Immature natural killer cell (primary cell): Measurements from ENCODE around the gene LRRN2. TPM values are rescaled to one million over a fixed set of nuclear protein-coding genes. Genes with fewer than 3 reads are reported as not detected.
A peak's percentile ranks its signal among the peaks of the same experiment; 100 is the strongest.

Experiments used
- DNase-seq, 3 donors: peaks; one replicate each; pipeline ENCODE4 v3.0.0; 2022; ENCODE audit warnings: mixed read lengths in 1 of 3
- H3K27ac Mint-ChIP-seq, 6 donors: one replicate each; pipeline ENCODE4 v1.8.0; 2020; ENCODE audit warnings: mixed read lengths in 6 of 6, mild to moderate bottlenecking in 5 of 6, inconsistent platforms in 4 of 6, moderate library complexity in 3 of 6
- H3K27me3 Mint-ChIP-seq, 3 donors: one replicate each; pipeline ENCODE4 v1.8.0; 2020 to 2021; ENCODE audit warnings: low read depth in 3 of 3, mild to moderate bottlenecking in 3 of 3, mixed read lengths in 3 of 3, moderate library complexity in 3 of 3, inconsistent platforms in 1 of 3
- H3K36me3 Mint-ChIP-seq, 3 donors: one replicate each; pipeline ENCODE4 v1.8.0; 2020; ENCODE audit warnings: mixed read lengths in 3 of 3, inconsistent platforms in 2 of 3, mild to moderate bottlenecking in 2 of 3
- H3K4me1 Mint-ChIP-seq, 2 donors: one replicate each; pipeline ENCODE4 v1.8.0; 2020; ENCODE audit warnings: inconsistent platforms in 2 of 2, mild to moderate bottlenecking in 2 of 2, mixed read lengths in 2 of 2, moderate library complexity in 1 of 2
- H3K4me3 Mint-ChIP-seq, 5 donors: one replicate each; pipeline ENCODE4 v1.8.0; 2020; ENCODE audit warnings: mild to moderate bottlenecking in 5 of 5, mixed read lengths in 5 of 5, inconsistent platforms in 3 of 5, moderate library complexity in 3 of 5
- H3K9me3 Mint-ChIP-seq, 6 donors: one replicate each; pipeline ENCODE4 v1.8.0; 2020; ENCODE audit warnings: mild to moderate bottlenecking in 6 of 6, mixed read lengths in 6 of 6, inconsistent platforms in 4 of 6, moderate library complexity in 3 of 6
- polyA plus RNA-seq, 3 donors: library from polyadenylated mRNA; unstranded; fragments of 300-500 nt; fragmentation: Illumina TruSeq; gene quantifications; one replicate each; pipeline ENCODE4 v1.2.3, GENCODE V29; 2021

Gene LRRN2
- polyA plus RNA-seq, 3 donors from 2014 or later = not detected

DNA sequence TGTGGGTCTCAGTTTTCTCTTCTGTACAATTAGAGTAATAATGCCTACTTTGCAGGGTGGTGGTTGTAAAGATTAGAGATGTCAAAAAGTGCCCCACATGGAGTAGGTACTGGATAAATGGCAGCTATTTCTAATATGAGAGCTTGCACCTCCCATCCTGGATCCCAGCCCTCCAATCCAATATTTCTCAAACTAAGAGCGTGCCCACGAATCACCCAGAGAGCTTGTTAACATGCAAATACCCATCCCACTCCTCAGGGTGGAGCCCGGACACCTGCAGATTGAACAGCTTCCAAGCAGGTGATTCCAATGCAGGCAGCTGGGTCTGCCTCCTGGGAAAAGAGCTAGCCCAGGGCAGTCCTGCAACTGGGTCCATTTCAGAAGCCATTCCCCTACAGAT, 33.0 kb downstream of the LRRN2 start:
- H3K4me1 Mint-ChIP-seq = no peaks in the 10 kb centered on the region
- no peaks in the 10 kb centered on the region for H3K9me3 Mint-ChIP-seq
- no peak overlapping the region for H3K4me3 Mint-ChIP-seq
- no peak for DNase-seq
- H3K27me3 Mint-ChIP-seq = peaks cover 2 to 5% (median 4%) of the 10 kb centered on the region in 3 donors
- no peak overlapping the region for H3K27ac Mint-ChIP-seq
- H3K36me3 Mint-ChIP-seq = no peaks in the 10 kb centered on the region

DNA sequence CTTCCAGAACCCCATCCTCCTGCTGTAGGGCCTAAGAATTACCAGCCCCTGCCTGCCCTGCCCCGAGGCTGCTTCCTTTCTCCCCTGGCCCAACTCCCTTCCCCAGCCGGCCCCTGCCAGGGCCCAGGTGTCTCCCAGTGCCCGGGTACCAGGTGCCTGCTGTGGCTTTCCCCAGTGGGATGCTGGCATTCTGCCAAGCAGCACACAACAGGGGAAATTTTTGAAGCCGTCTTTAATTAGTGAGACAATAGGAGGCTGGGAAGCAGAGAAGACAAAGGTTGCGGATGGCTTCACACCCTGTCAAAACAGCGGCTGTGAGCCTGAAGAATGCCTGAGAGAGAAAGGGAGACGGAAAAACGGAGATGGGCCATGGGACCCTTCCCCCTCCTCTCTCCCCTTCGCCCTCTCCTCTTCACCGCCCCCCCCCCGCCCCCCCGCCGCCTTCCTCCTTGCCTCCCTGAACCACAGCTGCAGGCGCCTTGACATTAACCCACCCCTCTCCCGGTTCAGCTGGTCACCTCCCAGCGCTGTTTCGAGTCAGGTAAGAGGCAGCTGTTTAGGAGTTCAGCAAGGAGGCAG, 33.6 kb downstream of the LRRN2 start:
- H3K36me3 Mint-ChIP-seq = no peaks in the 10 kb centered on the region
- H3K27ac Mint-ChIP-seq = no peak overlapping the region
- DNase-seq = no peak

DNA sequence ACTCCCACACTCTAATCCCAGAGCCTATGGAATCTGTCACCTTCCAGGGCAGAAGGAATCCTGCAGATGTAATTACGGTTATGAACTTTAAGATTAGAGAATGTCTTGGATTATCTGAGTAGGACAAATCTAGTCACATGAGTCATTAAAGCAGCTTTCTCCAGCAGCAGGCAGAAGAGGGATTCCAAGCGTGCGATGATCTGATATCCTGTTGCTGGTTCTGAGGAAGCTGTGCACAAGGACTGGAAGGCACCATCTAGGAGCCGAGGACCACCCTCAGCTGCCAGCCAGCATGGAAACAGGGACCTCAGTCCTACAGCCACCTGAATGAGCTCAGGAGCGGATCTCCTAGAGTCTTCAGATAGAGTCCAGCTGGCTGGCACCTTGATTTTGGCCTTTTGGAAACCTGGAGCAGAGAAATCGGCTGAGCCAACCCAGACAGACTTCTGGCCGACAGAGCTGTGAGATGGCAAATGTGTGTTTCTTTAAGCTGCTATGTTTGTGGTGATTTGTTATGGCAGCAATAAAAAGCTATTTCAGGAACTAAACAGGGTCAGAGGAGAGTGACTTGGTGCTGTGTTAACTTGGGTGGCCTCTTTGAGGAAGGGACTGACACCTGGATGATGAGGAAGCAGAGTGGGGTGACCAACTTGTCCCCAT, 34.5 kb downstream of the LRRN2 start:
- Mint-ChIP-seq H3K27me3 (peaks cover 0 to 5% (median 2%) of the 10 kb centered on the region in 3 donors), H3K9me3 (no peaks in the 10 kb centered on the region), H3K4me3 (no peak overlapping the region), H3K27ac (no peak overlapping the region), H3K4me1 (peaks cover 0 to 4% of the 10 kb centered on the region in 2 donors), H3K36me3 (no peaks in the 10 kb centered on the region)
- DNase-seq = no peak

More for the DNA sequence above, 33.6 kb downstream of the LRRN2 start:
- H3K4me3 Mint-ChIP-seq = no peak overlapping the region
- H3K4me1 Mint-ChIP-seq = peaks cover 0 to 4% of the 10 kb centered on the region in 2 donors
- H3K27me3 Mint-ChIP-seq = peaks cover 0 to 5% (median 2%) of the 10 kb centered on the region in 3 donors
- H3K9me3 Mint-ChIP-seq = no peaks in the 10 kb centered on the region

DNA sequence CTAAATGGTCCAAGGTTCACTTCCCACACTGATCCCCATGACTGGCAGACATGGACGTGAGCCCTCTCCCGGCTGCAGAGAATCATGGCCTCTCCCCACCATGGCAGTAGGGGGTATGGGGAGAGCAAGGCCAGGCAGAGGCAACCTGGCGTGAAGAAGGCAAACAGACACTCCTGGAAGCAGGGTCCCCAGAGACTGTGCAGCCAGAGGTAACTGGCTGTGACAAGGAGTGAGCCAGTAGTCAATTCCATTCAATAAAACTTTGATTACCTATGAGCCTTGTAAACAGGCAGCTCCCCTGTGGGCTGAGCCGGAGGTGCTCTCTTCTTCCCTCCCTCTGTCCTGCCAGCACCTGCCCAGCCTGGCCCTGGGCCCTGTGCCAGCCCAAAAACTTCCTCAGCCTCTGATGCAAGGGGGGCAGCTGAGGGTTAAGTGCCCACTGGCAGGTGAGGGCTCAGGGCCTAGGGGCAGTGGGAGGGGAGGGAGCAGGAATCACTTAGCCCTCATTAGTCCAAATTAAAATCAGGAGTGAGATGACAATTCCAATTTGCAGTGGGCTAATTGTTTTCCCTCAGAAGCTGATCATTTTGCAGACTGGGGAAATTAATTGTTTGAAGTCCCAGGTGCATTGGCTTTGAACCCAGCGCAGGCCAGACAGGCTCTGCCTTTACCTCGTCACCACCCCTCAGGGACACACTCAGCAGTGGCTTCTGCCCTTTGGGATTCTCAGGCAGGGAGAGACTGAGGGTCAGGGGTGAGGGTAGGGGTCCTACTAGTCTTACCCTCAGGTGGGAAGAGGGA, 35.6 kb downstream of the LRRN2 start:
- no peaks in the 10 kb centered on the region for H3K9me3 Mint-ChIP-seq
- H3K27ac Mint-ChIP-seq = no peak overlapping the region
- H3K4me3 Mint-ChIP-seq = no peak overlapping the region
- peaks cover 0 to 5% (median 2%) of the 10 kb centered on the region in 3 donors for H3K27me3 Mint-ChIP-seq
- H3K4me1 Mint-ChIP-seq = peaks cover 0 to 4% of the 10 kb centered on the region in 2 donors
- DNase-seq = no peak
- H3K36me3 Mint-ChIP-seq = no peaks in the 10 kb centered on the region

DNA sequence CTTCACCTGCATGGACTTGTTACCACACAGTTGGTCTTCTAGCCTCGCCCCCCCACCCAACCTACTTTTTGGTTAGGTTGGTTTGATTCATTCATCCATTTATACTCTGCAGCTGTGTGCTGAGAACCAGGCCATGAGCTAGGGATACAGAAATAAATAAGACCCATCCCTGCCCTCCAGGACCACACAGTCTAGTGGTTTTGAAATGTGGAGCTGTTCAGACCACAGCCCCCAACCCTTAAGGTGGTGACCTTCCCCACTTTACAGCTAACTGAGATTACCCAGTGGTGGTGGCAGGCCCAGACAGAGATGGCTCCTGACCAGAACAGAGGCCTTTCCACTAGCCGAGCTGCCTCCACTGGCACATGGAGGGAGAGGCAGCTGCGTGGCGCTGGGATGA, 37.0 kb downstream of the LRRN2 start:
- H3K27me3 Mint-ChIP-seq = peaks cover 0 to 5% (median 2%) of the 10 kb centered on the region in 3 donors

DNA sequence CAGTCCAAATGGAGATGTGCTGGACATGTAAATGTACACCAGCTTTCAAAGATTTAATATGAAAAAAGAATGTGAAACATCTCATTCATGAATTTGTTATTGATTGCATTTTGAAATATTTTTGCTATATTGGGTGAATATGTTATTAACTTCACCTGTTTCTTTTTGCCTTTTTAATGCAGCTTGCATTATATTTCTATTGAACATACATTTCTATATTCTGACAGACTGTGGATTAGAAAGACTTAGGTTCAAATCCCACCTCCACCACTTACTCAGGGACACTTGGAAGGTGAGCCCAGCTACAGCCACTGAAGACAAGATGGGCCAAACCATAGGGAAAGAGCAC, 37.8 kb downstream of the LRRN2 start:
- DNase-seq = no peak
- no peak overlapping the region for H3K27ac Mint-ChIP-seq
- H3K4me1 Mint-ChIP-seq = peaks cover 0 to 4% of the 10 kb centered on the region in 2 donors
- H3K27me3 Mint-ChIP-seq = peaks cover 0 to 5% (median 2%) of the 10 kb centered on the region in 3 donors
- no peaks in the 10 kb centered on the region for H3K36me3 Mint-ChIP-seq
- H3K9me3 Mint-ChIP-seq = no peaks in the 10 kb centered on the region
- H3K4me3 Mint-ChIP-seq = no peak overlapping the region

More for the DNA sequence above, 37.0 kb downstream of the LRRN2 start:
- H3K4me1 Mint-ChIP-seq = peaks cover 0 to 4% of the 10 kb centered on the region in 2 donors
- no peak overlapping the region for H3K27ac Mint-ChIP-seq
- H3K4me3 Mint-ChIP-seq = no peak overlapping the region
- DNase-seq = no peak
- no peaks in the 10 kb centered on the region for H3K36me3 Mint-ChIP-seq
- no peaks in the 10 kb centered on the region for H3K9me3 Mint-ChIP-seq

DNA sequence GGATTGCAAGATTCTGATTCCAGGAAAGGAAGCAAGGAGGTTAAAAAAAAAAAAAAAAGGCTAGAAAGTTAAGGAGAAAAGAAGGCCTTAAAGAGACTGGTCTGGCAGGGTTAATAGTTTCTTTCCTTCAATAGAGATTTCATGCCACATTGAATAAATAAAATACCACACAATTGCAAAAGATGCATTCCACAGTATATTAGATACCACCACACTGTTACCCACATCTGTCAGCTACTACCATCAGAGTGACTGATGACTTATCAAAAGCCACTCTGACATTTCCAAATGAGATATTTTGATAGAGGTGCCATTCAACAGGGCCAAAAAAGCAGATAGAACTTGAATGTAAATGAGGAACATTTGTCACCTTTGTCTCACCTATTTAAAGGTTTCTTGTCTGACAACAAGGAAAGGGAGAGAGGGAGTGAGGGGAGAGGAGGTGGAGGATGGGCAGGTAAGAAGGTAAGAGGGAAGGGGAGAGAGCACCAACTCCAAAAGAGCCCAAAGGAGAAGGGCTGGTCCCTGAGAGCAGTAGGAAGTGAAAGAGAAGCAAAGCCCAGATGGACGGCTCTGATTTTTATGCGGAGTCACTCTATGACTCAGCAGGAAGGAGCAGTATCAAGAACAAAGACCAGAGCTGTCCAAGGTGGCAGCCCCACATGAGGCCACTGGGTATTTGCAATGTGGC, 38.3 kb downstream of the LRRN2 start:
- Mint-ChIP-seq H3K36me3 (no peaks in the 10 kb centered on the region), H3K4me3 (no peak overlapping the region), H3K9me3 (no peaks in the 10 kb centered on the region), H3K27me3 (peaks cover 0 to 5% (median 0%) of the 10 kb centered on the region in 3 donors), H3K27ac (peak overlapping the region in 1 of 6 donors; percentile 3), H3K4me1 (peaks cover 0 to 4% of the 10 kb centered on the region in 2 donors)
- DNase-seq = no peak

DNA sequence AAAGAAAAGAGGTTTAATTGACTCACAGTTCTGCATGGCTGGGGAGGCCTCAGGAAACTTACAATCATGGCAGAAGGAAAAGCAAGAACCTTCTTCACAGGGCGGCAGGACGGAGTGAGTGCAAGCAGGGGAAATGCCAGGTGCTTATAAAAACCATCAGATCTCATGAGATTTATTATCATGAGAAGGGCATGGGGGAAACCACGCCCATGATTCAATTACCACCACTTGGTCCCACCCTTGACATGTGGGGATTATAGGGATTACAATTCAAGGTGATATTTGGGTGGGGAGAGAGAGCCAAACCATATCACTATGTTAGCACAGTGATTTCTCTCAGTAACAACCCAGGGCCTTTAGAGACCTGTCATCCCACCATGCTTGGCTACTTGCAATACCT, 39.9 kb downstream of the LRRN2 start:
- Mint-ChIP-seq H3K4me3 (no peak overlapping the region), H3K9me3 (peaks cover 0 to under 1% (median 0%) of the 10 kb centered on the region in 6 donors), H3K27ac (no peak overlapping the region), H3K36me3 (no peaks in the 10 kb centered on the region), H3K27me3 (peaks cover 1 to 2% (median 2%) of the 10 kb centered on the region in 3 donors), H3K4me1 (peaks cover 0 to 4% of the 10 kb centered on the region in 2 donors)
- DNase-seq = no peak

DNA sequence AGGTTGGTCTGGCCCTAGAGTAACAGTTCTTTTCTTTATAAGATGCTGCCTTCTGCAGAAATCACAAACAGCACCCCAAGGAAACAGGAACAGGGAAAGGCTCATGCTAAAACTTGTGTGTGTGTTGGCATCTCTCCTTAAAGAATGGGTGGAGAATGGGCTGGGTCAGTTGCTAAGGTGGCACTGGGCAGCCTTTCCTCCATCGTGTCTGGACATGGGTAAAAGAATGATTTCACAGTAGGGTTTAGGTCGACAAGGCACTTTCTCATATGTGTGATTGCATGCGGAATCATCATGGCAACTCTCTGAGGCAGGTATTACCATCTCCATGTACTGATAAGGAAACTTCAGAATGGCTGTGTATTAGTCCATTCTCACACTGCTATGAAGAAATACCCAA, 40.3 kb downstream of the LRRN2 start:
- H3K27me3 Mint-ChIP-seq = peaks cover 1 to 4% (median 2%) of the 10 kb centered on the region in 3 donors
- H3K27ac Mint-ChIP-seq = no peak overlapping the region
- H3K4me3 Mint-ChIP-seq = no peak overlapping the region
- H3K9me3 Mint-ChIP-seq = peaks cover 0 to 3% (median 0%) of the 10 kb centered on the region in 6 donors
- no peak for DNase-seq
- H3K4me1 Mint-ChIP-seq = peaks cover 0 to 4% of the 10 kb centered on the region in 2 donors
- H3K36me3 Mint-ChIP-seq = no peaks in the 10 kb centered on the region

DNA sequence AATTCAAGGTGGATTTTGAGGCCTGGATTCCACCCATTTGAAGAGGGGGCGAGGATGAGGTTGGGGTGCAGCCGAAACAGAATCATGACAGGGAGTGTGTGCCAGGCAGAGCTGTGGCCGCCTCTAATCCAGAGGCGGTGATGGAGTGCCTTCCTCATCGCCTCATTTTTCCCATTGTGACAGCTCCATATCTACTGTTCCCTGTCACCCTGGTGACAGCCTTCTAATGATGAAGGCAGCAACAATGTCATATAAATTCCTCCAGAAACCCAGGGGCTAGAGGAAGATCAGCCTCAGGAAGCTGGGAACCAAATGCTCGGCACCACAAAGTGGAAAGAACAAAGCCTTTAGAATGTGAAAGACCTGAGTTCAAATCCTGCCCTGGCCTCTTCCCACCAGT, 42.0 kb downstream of the LRRN2 start:
- H3K36me3 Mint-ChIP-seq = no peaks in the 10 kb centered on the region
- no peak for DNase-seq
- H3K4me1 Mint-ChIP-seq = peaks cover 0 to 4% of the 10 kb centered on the region in 2 donors
- H3K27me3 Mint-ChIP-seq = peaks cover 1 to 4% (median 2%) of the 10 kb centered on the region in 3 donors
- H3K27ac Mint-ChIP-seq = no peak overlapping the region
- peaks cover 0 to 3% (median 0%) of the 10 kb centered on the region in 6 donors for H3K9me3 Mint-ChIP-seq
- H3K4me3 Mint-ChIP-seq = no peak overlapping the region

DNA sequence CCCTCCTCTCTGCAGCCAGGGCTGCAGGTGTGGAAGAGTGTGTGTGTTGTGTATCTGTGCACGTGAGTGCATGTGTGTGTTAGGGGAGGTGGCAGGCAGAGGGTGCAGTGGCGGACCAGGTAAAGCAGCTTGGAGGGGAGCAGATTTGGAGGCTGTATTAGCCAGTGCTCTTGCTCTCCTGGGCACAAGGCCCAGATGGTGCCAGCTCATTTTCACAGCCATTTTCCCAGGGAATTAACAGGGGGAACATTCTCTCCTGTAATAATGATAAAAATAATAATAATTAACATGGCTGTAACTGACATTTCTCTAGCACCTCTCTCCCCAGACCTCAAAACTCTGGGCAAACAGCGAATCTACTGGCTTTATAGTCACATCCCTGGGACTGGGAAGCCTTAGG, 43.6 kb downstream of the LRRN2 start:
- Mint-ChIP-seq H3K27me3 (peaks cover 1 to 2% (median 2%) of the 10 kb centered on the region in 3 donors), H3K27ac (no peak overlapping the region), H3K36me3 (no peaks in the 10 kb centered on the region), H3K4me3 (no peak overlapping the region), H3K9me3 (peaks cover 0 to 3% (median 0%) of the 10 kb centered on the region in 6 donors), H3K4me1 (no peaks in the 10 kb centered on the region)
- DNase-seq = no peak

DNA sequence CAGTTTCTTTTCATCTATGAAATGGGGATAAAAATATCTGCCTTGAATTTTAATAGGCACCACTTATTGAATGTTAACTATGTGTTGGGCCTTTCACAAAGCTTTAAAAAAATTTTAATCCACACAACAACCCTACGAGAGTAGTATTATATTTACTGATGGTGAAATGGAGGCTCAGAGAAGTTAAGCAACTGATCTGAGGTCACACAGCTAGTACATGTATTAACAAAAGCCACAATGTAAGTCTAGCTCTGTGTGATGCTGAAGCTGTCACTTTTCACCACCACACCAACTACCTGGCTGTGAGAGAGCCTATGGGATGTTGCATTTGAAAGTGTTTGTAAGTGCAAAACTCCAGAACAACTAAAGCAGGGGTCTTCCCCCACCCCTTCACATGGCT, 44.1 kb downstream of the LRRN2 start:
- Mint-ChIP-seq H3K27me3 (peaks cover 1 to 2% (median 2%) of the 10 kb centered on the region in 3 donors), H3K9me3 (peaks cover 0 to 3% (median 0%) of the 10 kb centered on the region in 6 donors), H3K27ac (no peak overlapping the region), H3K4me3 (no peak overlapping the region), H3K4me1 (no peaks in the 10 kb centered on the region), H3K36me3 (no peaks in the 10 kb centered on the region)
- no peak for DNase-seq

DNA sequence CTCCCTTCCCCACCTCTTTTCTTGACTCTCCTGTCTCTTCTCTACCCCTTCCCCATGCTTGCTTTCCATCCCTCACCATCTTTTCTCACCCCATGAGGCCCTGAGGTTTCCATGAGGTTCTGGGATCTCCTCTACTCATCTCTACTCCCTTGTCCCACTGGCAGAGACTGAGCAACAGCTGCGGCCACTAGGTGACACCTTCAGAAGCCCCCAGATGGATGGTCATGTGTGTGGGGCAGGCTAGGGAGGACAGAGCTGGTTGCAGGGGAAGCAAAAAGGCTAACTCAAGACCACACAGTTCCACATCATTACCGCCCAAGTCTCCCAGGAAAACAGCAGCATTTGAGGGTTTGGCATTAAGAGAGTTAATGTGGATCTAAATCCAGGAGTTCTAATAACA, 45.0 kb downstream of the LRRN2 start:
- Mint-ChIP-seq H3K27me3 (peaks cover 1 to 2% (median 2%) of the 10 kb centered on the region in 3 donors), H3K4me3 (no peak overlapping the region), H3K27ac (no peak overlapping the region), H3K36me3 (no peaks in the 10 kb centered on the region), H3K4me1 (no peaks in the 10 kb centered on the region), H3K9me3 (peaks cover 0 to 3% (median 0%) of the 10 kb centered on the region in 6 donors)
- no peak for DNase-seq
